ENCODE data around the gene TTC9B.

Gene TTC9B

GRCh38 chr19:40217027-40217810 lies 965 bp downstream of the TTC9B start:
- in situ Hi-C loops (cut with HindIII; ENCODE audit: low sequenced_read_pairs): no loop called here
- DNase-seq (ENCODE audit: low read depth): no peak
- no peak for TF ChIP-seq CTCF (IDR thresholded peaks at IDR 0.05; ENCODE audit: low read depth, low read length, missing control alignments)
- no peak overlapping the region for H3K4me3 ChIP-seq (ENCODE audit: low read depth, low read length)

GRCh38 chr19:40216777-40217026 lies 1.5 kb downstream of the TTC9B start:
- TF ChIP-seq CTCF (IDR thresholded peaks at IDR 0.05; ENCODE audit: low read depth, low read length, missing control alignments): no peak
- in situ Hi-C loops (cut with HindIII; ENCODE audit: low sequenced_read_pairs): no loop called here
- no peak overlapping the region for H3K4me3 ChIP-seq (ENCODE audit: low read depth, low read length)
- no peak for DNase-seq (ENCODE audit: low read depth)

- DNase-seq (ENCODE audit: low read depth): no peak
- no peak for TF ChIP-seq CTCF (IDR thresholded peaks at IDR 0.05; ENCODE audit: low read depth, low read length, missing control alignments)
- H3K4me3 ChIP-seq (ENCODE audit: low read depth, low read length): no peak overlapping the region
- in situ Hi-C loops (cut with HindIII; ENCODE audit: low sequenced_read_pairs): no loop called here
Measured at GRCh38 chr19:40216013-40216776, 2.0 kb downstream of the TTC9B start.

- no peak for DNase-seq (ENCODE audit: low read depth)
- no peak for TF ChIP-seq CTCF (IDR thresholded peaks at IDR 0.05; ENCODE audit: low read depth, low read length, missing control alignments)
- H3K4me3 ChIP-seq (ENCODE audit: low read depth, low read length): no peak overlapping the region
- in situ Hi-C loops (cut with HindIII; ENCODE audit: low sequenced_read_pairs): no loop called here
Measured at GRCh38 chr19:40214936-40215335, 3.2 kb downstream of the TTC9B start.

GRCh38 chr19:40213882-40214570 lies 4.2 kb downstream of the TTC9B start:
- no peak for TF ChIP-seq CTCF (IDR thresholded peaks at IDR 0.05; ENCODE audit: low read depth, low read length, missing control alignments)
- no peak for DNase-seq (ENCODE audit: low read depth)
- H3K4me3 ChIP-seq (ENCODE audit: low read depth, low read length): no peak overlapping the region
- in situ Hi-C loops (cut with HindIII; ENCODE audit: low sequenced_read_pairs): no loop called here

GRCh38 chr19:40213251-40213829 lies 4.8 kb downstream of the TTC9B start:
- in situ Hi-C loops (cut with HindIII; ENCODE audit: low sequenced_read_pairs): no loop called here
- no peak for TF ChIP-seq CTCF (IDR thresholded peaks at IDR 0.05; ENCODE audit: low read depth, low read length, missing control alignments)
- DNase-seq (ENCODE audit: low read depth): no peak
- no peak overlapping the region for H3K4me3 ChIP-seq (ENCODE audit: low read depth, low read length)
